ENCODE measurements around the gene RNF151.
"Not testable (repeated sequence)": the region's sequence is repeated elsewhere in the genome, so short reads cannot be mapped to it uniquely, and the experiment has no call there.

The RNF151 gene

GRCh38 chr16:2007081-2007836 lies 40.6 kb downstream of the RNF151 start:
- no peak for DNase-seq (ENCODE audit: low spot score)

GRCh38 chr16:2008009-2008526 lies 41.4 kb downstream of the RNF151 start:
- DNase-seq (ENCODE audit: low spot score), result no peak

- DNase-seq (ENCODE audit: low spot score), result no peak
These were observed 42.0 kb downstream of the RNF151 start for GRCh38 chr16:2008631-2009163.

GRCh38 chr16:2009164-2009711 lies 42.6 kb downstream of the RNF151 start:
- no peak for DNase-seq (ENCODE audit: low spot score)

DNA sequence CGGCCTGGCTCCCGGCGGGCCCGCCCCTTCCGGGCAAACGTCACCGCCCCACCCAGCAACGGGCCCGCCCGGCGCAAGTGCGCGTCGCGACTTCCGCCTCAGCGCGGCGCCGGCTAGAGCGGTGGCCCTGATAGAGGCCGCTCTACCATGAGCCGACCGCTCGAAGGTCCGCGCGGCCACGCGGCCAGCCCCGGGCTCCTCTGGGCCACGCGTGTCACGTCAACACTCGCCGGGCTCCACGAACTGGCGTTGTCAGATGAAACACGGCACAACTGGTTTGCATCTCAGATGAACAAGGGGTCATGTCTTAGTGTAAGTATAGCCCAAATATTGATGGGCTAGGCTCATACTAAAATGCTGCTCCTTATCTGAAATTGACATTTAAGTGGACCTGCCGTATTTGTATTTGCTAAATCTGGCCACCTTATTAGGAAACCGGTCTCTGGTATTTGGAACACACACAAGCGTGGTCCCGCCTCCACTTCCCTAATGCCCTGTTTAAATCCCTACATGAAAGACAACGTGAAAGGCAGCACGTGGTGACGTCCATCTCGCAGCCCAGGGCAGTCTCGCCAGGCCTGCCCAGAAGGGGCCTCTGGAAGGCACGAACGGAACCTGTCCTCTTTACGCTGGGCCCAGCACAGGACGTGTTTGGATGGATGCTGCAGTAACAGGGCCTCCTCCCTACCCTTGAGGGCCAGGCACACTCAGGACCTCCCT lies 43.3 kb downstream of the RNF151 start, which contains the start of gene ZNF598:
Gene ZNF598 (minus strand): TSS at position 31 of the 720 bp plus-strand sequence.
- DNase-seq (ENCODE audit: low spot score), result peak; percentile 87

- DNase-seq (ENCODE audit: low spot score), result not testable (repeated sequence)
These were observed 45.1 kb downstream of the RNF151 start for GRCh38 chr16:2011726-2012125.

GRCh38 chr16:2013527-2013926 lies 46.9 kb downstream of the RNF151 start:
- no peak for DNase-seq (ENCODE audit: low spot score)

GRCh38 chr16:2015117-2015946 lies 48.7 kb downstream of the RNF151 start:
- DNase-seq (ENCODE audit: low spot score), result no peak

DNA sequence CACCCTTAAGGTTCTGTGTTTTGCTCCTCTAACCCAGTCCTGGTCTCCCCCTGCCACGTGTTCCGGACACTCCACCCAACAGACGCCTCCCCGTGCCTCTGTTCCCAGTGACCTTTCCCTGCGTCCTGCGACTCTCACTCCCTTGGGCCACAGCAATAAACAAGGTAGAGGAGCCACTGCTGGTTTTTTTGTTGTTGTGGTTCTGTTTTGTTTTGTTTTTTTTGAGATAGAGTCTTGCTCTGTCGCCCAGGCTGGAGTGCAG lies 49.2 kb downstream of the RNF151 start:
- no peak for DNase-seq (ENCODE audit: low spot score)

GRCh38 chr16:2016407-2016922 lies 49.8 kb downstream of the RNF151 start:
- no peak for DNase-seq (ENCODE audit: low spot score)

Measured in pons (tissue), 1 donor.